HG02840 (cell line): ENCODE results near the gene ESRRG.
A peak's percentile ranks its signal among the peaks of the same experiment; 100 is the strongest.
"Not testable (repeated sequence)": the region's sequence is repeated elsewhere in the genome, so short reads cannot be mapped to it uniquely, and the experiment has no call there.

Experiments used
- ATAC-seq: cut with Tn5 transposase; IDR thresholded peaks from one replicate; pipeline ENCODE4 v1.9.1; 2021; ENCODE audit warnings: mild to moderate bottlenecking, moderate library complexity, moderate number of reproducible peaks; ENCODE audit not compliant: unreplicated experiment, low FRiP score

The ESRRG gene

GRCh38 chr1:216580538-216581057 is 142.6 kb downstream of the ESRRG start:
- ATAC-seq = no peak

DNA sequence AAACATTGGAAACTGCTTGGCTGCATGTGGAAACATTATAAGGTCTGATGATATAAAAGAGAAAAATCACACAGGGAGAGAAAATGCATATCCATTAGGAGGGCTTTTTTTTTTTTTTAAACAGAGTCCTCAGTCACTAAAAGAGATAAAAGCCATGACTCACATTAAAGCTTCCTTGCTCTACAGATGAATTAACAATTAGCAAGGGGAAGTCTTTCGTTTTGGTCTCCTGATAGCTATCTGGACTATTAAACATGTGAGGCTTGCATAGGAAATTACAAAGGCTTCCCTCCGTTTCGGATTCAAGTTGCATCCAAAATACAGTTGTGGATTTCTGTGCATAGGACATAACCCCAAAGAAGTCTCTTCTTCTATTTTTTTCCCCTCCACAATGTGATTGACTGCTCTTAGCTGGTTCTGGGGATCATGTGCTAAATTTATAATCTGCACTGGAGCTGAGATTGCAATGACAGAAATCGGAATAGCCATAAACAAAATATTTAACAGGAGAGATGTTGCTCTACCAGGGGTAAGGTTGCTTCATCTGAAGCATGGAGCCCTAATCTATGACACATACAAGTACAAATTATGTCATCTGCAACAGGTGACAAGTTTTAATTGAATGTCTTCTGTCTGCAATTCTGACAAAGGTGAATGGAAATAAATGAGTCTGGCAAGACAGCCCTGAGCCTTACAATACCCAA is 146.8 kb downstream of the ESRRG start:
- no peak for ATAC-seq

- ATAC-seq = no peak
Observed at GRCh38 chr1:216566641-216567205, 156.5 kb downstream of the ESRRG start.

DNA sequence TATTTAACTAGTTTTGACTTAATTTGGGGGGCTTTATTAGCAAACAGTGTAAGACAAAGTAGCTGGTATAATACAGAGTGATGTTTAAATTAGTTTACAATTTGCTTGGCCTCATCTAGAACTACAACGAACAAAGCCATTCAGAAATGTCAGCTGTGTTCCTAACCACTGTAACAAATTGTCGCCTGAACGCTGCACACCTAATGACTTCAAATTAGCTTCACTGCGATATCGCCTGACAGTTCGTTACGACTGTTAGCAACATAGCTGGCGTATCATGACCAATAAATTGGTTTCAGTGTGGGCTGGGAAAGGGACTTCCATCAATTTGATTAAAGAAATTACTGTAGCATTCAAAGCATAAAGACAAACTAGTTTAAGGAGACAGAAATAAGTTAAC is 160.1 kb downstream of the ESRRG start:
- ATAC-seq = no peak

GRCh38 chr1:216562383-216562782 is 160.8 kb downstream of the ESRRG start:
- no peak for ATAC-seq

DNA sequence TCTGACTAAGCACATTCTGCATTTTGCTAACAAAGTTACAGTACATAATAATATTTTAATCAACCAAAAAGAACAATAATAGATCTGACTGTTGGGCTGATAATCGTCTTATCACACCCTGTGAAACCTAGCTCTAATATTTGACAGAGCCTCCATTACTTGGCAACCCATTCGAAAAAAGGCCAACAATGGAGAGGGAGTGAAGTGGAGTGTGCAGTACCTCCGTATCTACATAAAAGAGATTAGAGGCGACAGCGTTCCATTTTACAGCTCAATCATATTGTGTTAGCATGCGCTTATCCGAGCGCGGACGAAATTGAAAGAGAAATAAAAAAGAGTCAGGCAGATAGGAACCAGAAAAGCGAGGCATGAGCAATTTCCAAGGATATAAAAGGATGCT is 162.7 kb downstream of the ESRRG start:
- ATAC-seq = no peak

DNA sequence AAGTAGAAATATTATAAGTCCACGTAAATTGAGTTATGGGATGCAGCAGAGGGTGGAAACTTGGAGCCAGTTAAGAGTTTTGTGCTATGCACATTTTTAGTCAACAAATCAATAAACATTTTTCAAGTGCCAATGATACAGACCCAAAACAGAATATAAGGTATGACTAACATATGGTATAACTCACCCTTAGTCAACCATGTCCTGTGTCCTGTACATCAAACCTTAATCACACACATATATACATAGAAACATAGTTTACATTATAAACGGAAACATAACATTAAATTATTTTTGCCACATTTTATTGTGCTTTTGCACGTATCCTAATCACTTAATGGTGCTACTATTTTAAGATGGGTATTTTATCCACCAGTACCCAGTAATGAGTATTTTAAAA is 163.9 kb downstream of the ESRRG start:
- ATAC-seq = no peak

DNA sequence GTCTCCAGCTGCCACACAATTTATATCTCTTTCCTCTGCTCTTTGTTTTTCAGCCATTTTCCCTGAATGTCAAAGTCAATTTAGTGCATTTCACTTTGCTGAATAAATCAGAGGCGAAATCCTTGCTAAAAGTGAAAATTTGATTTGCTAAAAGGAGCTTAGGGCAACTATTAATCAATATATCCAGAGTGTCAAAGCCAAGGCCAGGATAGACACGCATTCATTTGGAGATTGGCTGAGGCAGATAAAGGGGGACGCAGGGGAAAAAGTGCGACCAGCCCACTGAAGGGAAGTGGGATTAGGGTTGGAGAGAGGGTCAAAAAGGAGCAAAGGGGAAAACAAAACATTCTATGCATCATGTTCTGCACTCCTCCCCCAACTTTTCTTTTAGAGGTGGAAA is 167.6 kb downstream of the ESRRG start:
- no peak for ATAC-seq

DNA sequence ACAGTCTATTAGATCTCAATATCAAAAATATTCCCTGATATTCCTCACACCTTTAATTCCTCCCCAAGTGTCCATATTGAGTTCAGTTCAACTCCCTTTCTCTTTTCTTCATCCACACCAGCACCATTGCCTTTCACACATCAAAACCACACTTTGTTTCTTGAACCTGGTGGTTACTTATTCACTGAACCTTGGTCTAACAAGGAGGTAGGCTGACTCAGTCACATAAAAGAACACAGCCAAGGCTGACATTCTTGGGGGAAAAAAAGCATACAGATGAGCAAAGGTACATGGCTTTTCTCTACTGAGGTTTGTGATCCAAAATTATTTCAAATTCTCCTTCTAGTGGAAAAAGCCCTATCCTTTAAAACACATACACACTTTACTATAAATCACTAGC is 168.3 kb downstream of the ESRRG start:
- no peak for ATAC-seq

DNA sequence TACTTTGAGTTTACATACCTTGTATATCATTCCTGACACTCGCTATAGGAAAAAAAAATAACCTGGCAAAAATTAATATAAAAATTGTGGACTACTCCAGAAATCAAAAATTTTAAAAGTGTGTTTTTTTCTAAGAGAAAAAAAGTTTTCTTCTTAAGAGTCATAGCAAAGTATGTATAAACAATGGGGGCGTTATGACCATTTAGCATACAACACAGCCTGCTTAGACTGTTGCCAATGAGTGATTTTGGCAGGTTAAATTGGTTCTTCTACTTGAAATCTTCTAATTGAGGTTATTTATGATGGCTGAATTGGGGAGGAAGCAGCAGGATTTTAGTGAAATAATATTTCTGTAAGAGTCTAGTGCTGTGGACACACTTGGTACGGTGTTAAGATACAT is 169.5 kb downstream of the ESRRG start:
- ATAC-seq = no peak

DNA sequence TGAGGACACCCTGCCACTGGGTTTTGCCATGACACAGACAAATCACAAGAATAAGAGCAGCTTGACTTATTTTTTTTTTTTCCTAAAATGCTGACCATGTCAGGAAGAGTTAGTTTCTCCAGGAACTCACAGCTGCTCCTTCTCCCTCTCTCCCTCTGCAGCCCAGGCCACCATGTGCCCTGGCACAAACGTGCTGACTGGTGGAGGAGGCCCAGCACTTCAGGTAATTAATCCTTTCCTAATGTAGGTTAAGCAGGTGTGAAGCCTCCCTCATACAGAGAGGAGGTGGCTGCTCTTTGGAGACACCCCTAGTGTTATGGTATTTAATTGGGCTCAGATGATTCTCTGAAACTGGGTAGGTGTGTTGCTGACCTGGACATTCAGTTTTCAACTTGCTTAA is 170.2 kb downstream of the ESRRG start:
- ATAC-seq = no peak

GRCh38 chr1:216549796-216550195 is 173.4 kb downstream of the ESRRG start:
- no peak for ATAC-seq

DNA sequence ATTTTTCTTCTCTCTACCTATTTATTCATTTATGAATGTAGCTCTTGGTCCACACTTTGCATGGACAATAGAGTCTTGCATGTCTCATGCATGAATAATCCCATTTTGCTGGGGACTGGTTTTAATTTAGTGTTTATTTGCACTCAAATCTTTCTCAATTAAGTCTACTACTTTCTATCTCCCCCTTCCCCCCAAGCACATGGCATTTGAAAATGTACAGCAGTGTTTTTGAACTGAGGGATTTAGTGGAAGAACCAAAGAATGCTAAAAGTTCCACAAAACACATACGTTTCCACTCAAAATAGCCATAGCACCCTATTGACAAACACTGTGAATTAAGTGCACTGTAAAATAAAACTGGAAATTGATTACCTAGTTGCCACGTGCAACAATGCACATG is 180.5 kb downstream of the ESRRG start:
- no peak for ATAC-seq

DNA sequence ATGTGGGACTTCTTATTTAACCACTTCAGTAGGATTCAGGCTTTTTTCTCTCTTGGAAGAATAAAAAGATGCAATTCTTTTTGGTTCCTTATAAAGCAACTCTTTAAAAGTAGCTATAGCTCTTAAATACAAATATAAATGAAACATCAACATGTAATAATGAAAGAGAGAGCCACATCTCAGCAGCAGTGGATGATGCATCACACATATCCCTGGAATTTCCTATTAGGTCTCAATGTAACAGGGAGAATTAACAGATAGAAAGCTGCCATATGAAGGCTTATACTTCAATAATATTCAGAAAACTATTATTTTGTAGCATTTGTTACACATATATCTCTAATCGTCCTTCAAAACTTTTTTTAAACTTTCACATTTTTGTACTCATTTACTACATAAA is 181.0 kb downstream of the ESRRG start:
- ATAC-seq = no peak

DNA sequence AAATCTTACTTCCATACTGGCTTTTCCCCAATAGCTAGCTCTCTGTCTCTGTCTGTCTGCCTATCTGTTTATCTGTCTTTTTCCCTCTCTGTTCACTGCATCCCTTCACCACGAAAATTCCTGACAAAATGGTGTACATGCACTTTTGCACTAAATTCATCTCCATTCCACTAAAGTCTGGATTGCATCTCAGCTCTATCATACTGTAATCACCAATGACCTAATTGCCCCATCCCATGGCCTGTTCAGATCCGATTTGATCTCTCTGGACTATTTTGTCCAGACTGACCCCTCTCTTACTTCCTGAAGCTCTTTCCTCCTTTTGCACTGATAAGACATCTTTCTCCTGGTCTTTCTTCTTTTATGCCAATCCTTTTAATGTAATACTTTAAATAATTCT is 187.5 kb downstream of the ESRRG start:
- ATAC-seq = no peak

DNA sequence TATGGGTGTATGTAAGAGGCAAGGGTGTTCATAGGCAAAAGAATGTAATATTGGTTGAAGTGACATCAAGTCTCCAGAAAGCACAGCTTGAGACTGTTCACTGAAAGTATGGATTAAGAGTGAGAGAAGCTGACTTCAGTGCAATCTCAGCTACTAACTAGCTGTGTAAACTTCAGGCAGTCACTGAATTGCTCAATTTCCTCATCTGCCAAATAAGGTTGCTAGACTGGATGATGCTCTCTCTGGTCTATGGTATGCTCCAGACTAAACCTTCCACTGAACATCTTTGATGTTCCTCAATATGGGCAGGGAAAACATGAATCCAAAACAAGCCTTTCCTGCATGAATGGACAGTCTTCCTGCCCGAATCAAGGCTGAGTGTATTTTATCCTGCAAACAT is 188.2 kb downstream of the ESRRG start:
- no peak for ATAC-seq

GRCh38 chr1:216533776-216534175 is 189.5 kb downstream of the ESRRG start:
- ATAC-seq = no peak

DNA sequence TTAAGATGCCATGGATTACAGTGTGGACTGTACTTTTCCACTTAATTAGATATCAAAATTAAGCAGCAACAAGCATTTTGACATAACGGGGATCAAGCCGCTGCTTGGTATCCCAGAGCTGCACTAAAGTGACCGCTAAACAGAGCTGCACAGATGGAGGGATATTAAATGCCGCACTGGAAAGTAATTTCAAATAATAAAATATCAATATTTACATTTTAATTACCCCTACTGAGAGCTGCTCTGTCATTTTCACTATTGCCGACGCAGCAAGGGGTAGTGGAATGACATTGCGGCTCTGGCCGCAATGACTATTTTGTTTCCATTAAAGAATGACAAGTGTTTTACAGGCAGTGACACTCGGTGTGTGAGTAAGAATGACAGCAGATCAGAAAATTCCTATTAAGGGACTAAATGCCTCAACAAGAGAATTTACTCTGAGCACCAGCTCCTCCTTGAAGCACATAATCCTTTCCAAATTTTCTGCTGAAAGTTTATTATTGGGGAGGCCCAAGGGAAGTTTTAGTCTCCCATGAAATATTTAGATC is 190.9 kb downstream of the ESRRG start:
- ATAC-seq = no peak

DNA sequence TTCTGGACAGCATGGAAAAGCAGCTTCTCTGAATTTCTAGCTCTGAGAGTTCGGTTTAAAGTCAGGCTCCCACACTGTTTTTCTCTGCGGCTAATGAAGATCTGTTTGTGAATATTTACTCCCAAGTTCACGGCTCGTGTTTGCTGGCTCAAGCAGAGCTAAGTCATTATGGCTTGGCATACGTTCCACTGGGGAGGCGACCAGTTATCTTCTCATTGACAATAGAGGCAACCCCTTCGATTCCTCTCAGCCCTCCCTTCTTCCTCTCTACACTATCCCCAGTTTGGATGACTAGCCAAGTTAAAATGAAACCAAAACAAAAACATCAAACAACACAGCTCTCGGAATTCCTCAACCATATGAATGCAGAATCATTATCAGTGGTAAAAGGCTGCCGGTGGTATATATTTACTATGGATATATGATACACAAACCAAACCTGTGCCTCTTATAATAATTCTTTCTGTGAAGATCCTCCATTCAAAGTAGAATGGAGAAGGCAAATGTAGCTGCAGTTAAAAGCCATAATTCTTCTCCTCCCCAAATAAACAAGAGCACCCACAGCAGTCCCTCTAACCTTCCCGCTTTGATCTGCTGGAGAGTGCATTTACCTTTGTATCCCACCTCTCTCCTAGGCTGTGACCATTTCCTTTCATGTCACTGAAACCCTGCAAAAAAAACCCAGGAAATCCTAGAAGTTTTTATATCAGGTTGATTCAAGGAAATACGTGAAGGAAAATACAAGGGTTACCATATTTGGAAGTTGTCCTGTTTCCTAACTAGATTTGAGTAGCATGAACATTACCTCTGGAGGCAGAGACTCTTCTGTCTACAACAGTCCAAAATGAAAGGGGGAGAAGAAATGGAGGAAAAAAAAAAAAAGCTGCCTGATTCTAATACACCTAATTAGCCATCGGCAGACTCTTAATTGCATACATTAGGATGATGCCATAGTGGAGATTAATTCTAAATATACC is 191.7 kb downstream of the ESRRG start:
- ATAC-seq = peak; percentile 55

DNA sequence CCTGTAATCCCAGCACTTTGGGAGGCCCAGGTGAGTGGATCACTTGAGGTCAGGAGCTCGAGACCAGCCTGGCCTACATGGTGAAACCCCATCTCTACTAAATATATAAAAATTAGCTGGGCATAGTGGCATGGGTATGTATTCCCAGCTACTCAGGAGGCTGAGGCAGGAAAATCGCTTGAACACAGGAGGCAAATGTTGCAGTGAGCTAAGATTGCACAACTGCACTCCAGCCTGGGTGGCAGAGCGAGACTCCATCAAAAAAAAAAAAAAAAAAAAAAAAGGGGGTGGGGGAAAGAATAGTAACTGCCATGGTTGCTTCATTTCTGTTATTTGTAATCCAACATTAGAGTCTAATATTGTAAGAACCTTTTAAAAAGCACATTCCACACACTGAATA is 193.4 kb downstream of the ESRRG start:
- ATAC-seq = not testable (repeated sequence)

DNA sequence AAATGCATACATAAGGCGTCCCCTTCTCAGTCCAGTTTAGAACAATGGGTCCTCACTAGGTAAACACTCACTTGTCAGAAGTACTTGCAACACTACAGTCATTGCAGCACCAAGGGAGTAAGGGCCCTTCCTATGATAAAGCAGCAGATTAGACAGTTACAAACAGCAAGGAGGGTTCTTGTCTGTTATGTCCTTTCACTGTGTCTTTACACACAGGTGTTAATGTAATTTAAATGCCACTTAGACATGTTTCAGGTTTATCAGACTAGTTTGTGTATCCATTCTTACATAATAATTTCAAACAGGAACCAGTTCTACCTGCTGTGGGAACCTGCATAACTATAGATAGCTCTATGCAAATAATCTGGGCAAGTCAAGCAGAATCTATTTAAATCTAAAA is 194.4 kb downstream of the ESRRG start:
- ATAC-seq = peak; percentile 90
